Astrocyte (in vitro differentiated cells and primary cell): ENCODE data around the gene MTA2. TPM values are rescaled to one million over a fixed set of nuclear protein-coding genes. Genes with fewer than 3 reads are reported as not detected.

Experiments
- DNase-seq: peaks from one replicate; pipeline ENCODE4 v3.0.0-alpha.2; 2010; ENCODE audit warnings: low read depth
- FAIRE-seq: peaks from 2 replicates; lab custom pipeline; 2011; peaks lifted over from hg19 to GRCh38; lab: Jason Lieb, UNC
- H2AFZ ChIP-seq: 2 replicates; pipeline ENCODE4 v1.6.0; 2012; ENCODE audit warnings: low read depth, low read length, inconsistent platforms
- H3K27ac ChIP-seq: 2 replicates; pipeline ENCODE4 v1.5.1; 2011; ENCODE audit warnings: low read depth, low read length, inconsistent platforms
- H3K27me3 ChIP-seq: 2 replicates; pipeline ENCODE4 v1.6.0; 2011; ENCODE audit warnings: low read length, inconsistent platforms; ENCODE audit not compliant: insufficient read depth
- H3K36me3 ChIP-seq: 2 replicates; pipeline ENCODE4 v1.5.1; 2011; ENCODE audit warnings: low read length, inconsistent platforms; ENCODE audit not compliant: insufficient read depth
- H3K4me1 ChIP-seq: 2 replicates; pipeline ENCODE4 v1.5.1; 2011; ENCODE audit warnings: low read length, inconsistent platforms; ENCODE audit not compliant: insufficient read depth
- H3K4me2 ChIP-seq: 2 replicates; pipeline ENCODE4 v1.6.0; 2012; ENCODE audit warnings: low read length, inconsistent platforms
- H3K4me3 ChIP-seq: 2 replicates; pipeline ENCODE4 v1.5.1; 2011; ENCODE audit warnings: low read depth, mild to moderate bottlenecking, low read length, inconsistent platforms; ENCODE audit not compliant: insufficient read depth
- H3K79me2 ChIP-seq: 2 replicates; pipeline ENCODE4 v1.6.0; 2012; ENCODE audit warnings: mild to moderate bottlenecking, low read length, inconsistent platforms; ENCODE audit not compliant: insufficient read depth
- H3K9ac ChIP-seq: 2 replicates; pipeline ENCODE4 v1.6.0; 2012; ENCODE audit warnings: mild to moderate bottlenecking, low read length, inconsistent platforms
- H3K9me3 ChIP-seq: 2 replicates; pipeline ENCODE4 v1.5.1; 2012; ENCODE audit warnings: low read depth, mild to moderate bottlenecking, low read length, inconsistent platforms; ENCODE audit not compliant: insufficient read depth
- H4K20me1 ChIP-seq: 2 replicates; pipeline ENCODE4 v1.6.0; 2012; ENCODE audit warnings: low read length, inconsistent platforms; ENCODE audit not compliant: insufficient read depth
- H3K27ac Mint-ChIP-seq: one replicate; pipeline ENCODE4 v1.8.0; 2021; ENCODE audit warnings: mild to moderate bottlenecking, mixed read lengths; ENCODE audit not compliant: unreplicated experiment
- H3K27me3 Mint-ChIP-seq: one replicate; pipeline ENCODE4 v1.8.0; 2021; ENCODE audit warnings: low read depth, mixed read lengths; ENCODE audit not compliant: unreplicated experiment
- H3K36me3 Mint-ChIP-seq: one replicate; pipeline ENCODE4 v1.8.0; 2021; ENCODE audit warnings: low read depth, mixed read lengths; ENCODE audit not compliant: unreplicated experiment
- H3K4me1 Mint-ChIP-seq: one replicate; pipeline ENCODE4 v1.8.0; 2021; ENCODE audit warnings: low read depth, mixed read lengths; ENCODE audit not compliant: unreplicated experiment
- H3K4me3 Mint-ChIP-seq: one replicate; pipeline ENCODE4 v1.8.0; 2021; ENCODE audit warnings: mild to moderate bottlenecking, moderate library complexity, mixed read lengths; ENCODE audit not compliant: unreplicated experiment
- H3K9me3 Mint-ChIP-seq: one replicate; pipeline ENCODE4 v1.8.0; 2021; ENCODE audit warnings: mild to moderate bottlenecking, mixed read lengths; ENCODE audit not compliant: unreplicated experiment
- EZH2 ChIP-seq: IDR thresholded peaks from 2 replicates; pipeline ENCODE4 v1.6.1; 2012; ENCODE audit warnings: mild to moderate bottlenecking, low read length, inconsistent platforms; ENCODE audit not compliant: insufficient read depth
- total RNA-seq: library from RNA; stranded (reverse); gene quantifications from 2 replicates; pipeline ENCODE4 v1.2.1, GENCODE V29; 2021
- TF ChIP-seq, protein P1 (sequence below): IDR thresholded peaks from 2 replicates; pipeline ENCODE4 v1.5.1; 2011; ENCODE audit warnings: low read depth, mild to moderate bottlenecking, inconsistent platforms, low read length, moderate library complexity; ENCODE audit not compliant: insufficient read depth

The MTA2 gene
- total RNA-seq, 1 donor from 2014 or later: 136 TPM

DNA sequence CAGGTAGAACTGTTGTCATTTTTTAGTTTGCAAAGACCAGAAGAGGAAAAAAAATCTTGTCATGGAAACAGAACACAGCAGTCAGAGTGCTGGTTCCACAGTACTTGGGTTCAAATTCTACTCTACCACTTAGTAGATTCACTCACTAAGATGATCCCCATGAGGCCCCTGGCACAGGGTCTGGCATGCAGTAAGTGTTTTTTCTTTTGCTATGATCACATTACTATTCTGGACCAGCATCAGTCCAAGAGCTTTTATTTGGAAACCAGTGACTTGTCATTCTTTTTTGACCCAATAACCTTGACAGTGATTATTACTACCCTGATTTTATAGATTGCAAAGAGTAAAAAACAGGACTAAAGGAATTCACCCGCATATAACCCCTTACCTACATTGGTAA is 32.1 kb downstream of the MTA2 start:
- no peak for TF ChIP-seq EZH2
- TF ChIP-seq, protein P1, sequence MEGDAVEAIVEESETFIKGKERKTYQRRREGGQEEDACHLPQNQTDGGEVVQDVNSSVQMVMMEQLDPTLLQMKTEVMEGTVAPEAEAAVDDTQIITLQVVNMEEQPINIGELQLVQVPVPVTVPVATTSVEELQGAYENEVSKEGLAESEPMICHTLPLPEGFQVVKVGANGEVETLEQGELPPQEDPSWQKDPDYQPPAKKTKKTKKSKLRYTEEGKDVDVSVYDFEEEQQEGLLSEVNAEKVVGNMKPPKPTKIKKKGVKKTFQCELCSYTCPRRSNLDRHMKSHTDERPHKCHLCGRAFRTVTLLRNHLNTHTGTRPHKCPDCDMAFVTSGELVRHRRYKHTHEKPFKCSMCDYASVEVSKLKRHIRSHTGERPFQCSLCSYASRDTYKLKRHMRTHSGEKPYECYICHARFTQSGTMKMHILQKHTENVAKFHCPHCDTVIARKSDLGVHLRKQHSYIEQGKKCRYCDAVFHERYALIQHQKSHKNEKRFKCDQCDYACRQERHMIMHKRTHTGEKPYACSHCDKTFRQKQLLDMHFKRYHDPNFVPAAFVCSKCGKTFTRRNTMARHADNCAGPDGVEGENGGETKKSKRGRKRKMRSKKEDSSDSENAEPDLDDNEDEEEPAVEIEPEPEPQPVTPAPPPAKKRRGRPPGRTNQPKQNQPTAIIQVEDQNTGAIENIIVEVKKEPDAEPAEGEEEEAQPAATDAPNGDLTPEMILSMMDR: no peak
- peaks cover 46% of the 10 kb centered on the region for H3K36me3 Mint-ChIP-seq
- Histone ChIP-seq H4K20me1 (peaks cover 83% of the 10 kb centered on the region), H3K4me3 (no peak overlapping the region), H3K9ac (peak overlapping the region; percentile 13), H3K4me1 (peaks cover 17% of the 10 kb centered on the region), H3K27me3 (no peaks in the 10 kb centered on the region), H3K27ac (no peak overlapping the region), H2AFZ (no peak overlapping the region), H3K36me3 (peaks cover 51% of the 10 kb centered on the region), H3K79me2 (peaks cover 95% of the 10 kb centered on the region), H3K9me3 (no peaks in the 10 kb centered on the region), H3K4me2 (peak overlapping the region; percentile 92)
- FAIRE-seq (no peak), DNase-seq (no peak)
- H3K27me3 Mint-ChIP-seq: no peaks in the 10 kb centered on the region
- no peak overlapping the region for H3K27ac Mint-ChIP-seq
- peaks cover 42% of the 10 kb centered on the region for H3K4me1 Mint-ChIP-seq
- H3K4me3 Mint-ChIP-seq: peak overlapping the region; percentile 2
- no peaks in the 10 kb centered on the region for H3K9me3 Mint-ChIP-seq

DNA sequence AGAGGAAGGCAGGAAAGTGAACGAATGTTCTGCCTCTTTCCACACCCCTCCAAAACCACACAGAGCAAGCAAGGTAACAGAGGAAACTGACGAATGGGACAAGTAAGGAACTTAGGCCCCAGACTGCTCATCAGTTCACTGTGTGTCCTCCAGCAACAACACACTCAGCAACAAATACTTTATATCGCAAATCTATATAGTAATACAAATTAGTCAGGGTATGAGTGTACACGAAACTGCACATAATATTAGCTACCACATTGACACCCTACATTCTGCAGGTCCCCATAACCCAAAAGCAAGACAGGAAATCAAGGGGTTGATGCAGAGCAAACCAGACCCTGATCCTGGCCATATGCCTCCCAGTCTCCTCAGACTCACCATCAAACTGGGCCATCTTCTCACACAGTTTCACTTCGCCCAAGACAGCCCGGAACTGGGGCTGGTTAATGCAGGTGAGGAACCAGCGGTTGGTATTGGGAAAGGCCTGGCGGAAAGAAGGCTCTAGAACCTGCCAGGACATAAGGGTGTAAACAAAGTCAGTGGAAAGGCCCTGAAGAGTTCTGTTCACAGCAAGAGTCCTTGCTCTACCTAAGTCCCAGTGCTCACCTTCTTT is 34.5 kb downstream of the MTA2 start:
- H3K27ac Mint-ChIP-seq: peak overlapping the region; percentile 83
- H3K36me3 Mint-ChIP-seq: peaks cover 38% of the 10 kb centered on the region
- Histone ChIP-seq H3K79me2 (peaks cover 85% of the 10 kb centered on the region), H2AFZ (no peak overlapping the region), H3K4me2 (no peak overlapping the region), H3K9me3 (no peaks in the 10 kb centered on the region), H3K9ac (no peak overlapping the region), H3K4me1 (peaks cover 17% of the 10 kb centered on the region), H3K27ac (no peak overlapping the region), H4K20me1 (peaks cover 89% of the 10 kb centered on the region), H3K4me3 (no peak overlapping the region), H3K27me3 (no peaks in the 10 kb centered on the region), H3K36me3 (peaks cover 62% of the 10 kb centered on the region)
- H3K4me1 Mint-ChIP-seq: peaks cover 40% of the 10 kb centered on the region
- no peak for FAIRE-seq
- no peaks in the 10 kb centered on the region for H3K9me3 Mint-ChIP-seq
- DNase-seq: no peak
- H3K4me3 Mint-ChIP-seq: no peak overlapping the region
- no peak for TF ChIP-seq EZH2
- TF ChIP-seq, protein P1: no peak
- no peaks in the 10 kb centered on the region for H3K27me3 Mint-ChIP-seq

DNA sequence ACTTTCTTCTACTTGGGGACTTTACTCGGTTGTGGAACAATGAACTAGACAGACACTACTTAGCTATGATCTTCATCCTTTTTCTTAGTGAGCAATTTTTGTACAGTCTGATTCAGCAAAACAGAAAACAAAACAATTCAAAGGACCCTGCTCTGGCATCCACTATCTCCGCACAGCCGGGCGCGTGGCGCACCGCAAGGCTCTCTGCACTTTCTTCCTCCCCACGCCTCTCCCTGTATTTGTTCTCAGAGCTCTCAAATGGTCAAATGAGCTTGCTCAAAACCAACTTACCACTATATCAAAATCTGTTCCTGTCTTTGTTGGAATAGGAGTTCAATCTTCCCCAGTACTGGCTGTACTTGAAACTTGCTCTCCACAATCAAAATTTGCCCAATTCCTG is 35.4 kb downstream of the MTA2 start:
- Mint-ChIP-seq H3K27ac (peak overlapping the region; percentile 83), H3K9me3 (no peaks in the 10 kb centered on the region), H3K27me3 (no peaks in the 10 kb centered on the region), H3K4me1 (peaks cover 39% of the 10 kb centered on the region), H3K4me3 (peak overlapping the region; percentile 31), H3K36me3 (peaks cover 38% of the 10 kb centered on the region)
- peaks cover 89% of the 10 kb centered on the region for H4K20me1 ChIP-seq
- peaks cover 77% of the 10 kb centered on the region for H3K79me2 ChIP-seq
- no peak overlapping the region for H3K4me2 ChIP-seq
- no peaks in the 10 kb centered on the region for H3K27me3 ChIP-seq
- TF ChIP-seq, protein P1: no peak
- TF ChIP-seq EZH2: no peak
- H3K9me3 ChIP-seq: no peaks in the 10 kb centered on the region
- no peak overlapping the region for H3K9ac ChIP-seq
- DNase-seq: no peak
- H3K36me3 ChIP-seq: peaks cover 61% of the 10 kb centered on the region
- H3K4me3 ChIP-seq: no peak overlapping the region
- no peak overlapping the region for H2AFZ ChIP-seq
- peaks cover 11% of the 10 kb centered on the region for H3K4me1 ChIP-seq
- no peak for FAIRE-seq
- H3K27ac ChIP-seq: no peak overlapping the region
